Neutrophil (primary cell): ENCODE results near the gene TMEM237.

Source experiments
- H3K27ac ChIP-seq: fragments of 200-600 bp; sonication (generic); 2 replicates; pipeline ENCODE4 v1.5.1; 2016; ENCODE audit warnings: mild to moderate bottlenecking, moderate library complexity
- H3K27me3 ChIP-seq: fragments of 200-600 bp; sonication (generic); 2 replicates; pipeline ENCODE4 v1.6.0; 2016; ENCODE audit warnings: mild to moderate bottlenecking
- H3K36me3 ChIP-seq: fragments of 200-600 bp; sonication (generic); 2 replicates; pipeline ENCODE4 v1.5.1; 2017
- H3K4me1 ChIP-seq, 2 experiments: fragments of 200-600 bp in 1 of 2; sonication (generic) in 1 of 2; 1 replicate in 1 of 2; 2 replicates in 1 of 2; pipeline versions ENCODE4 v1.5.1 to v1.6.1; 2013 to 2016; ENCODE audit warnings: low read depth in 1 of 2, low read length in 1 of 2, mild to moderate bottlenecking in 1 of 2, moderate library complexity in 1 of 2; ENCODE audit not compliant: control insufficient read depth in 1 of 2, insufficient read depth in 1 of 2
- H3K4me3 ChIP-seq, 2 experiments: fragments of 200-600 bp in 1 of 2; sonication (generic) in 1 of 2; 1 replicate in 1 of 2; 2 replicates in 1 of 2; pipeline ENCODE4 v1.5.1; 2013 to 2016; ENCODE audit warnings: low read depth in 1 of 2, low read length in 1 of 2, mild to moderate bottlenecking in 1 of 2, moderate library complexity in 1 of 2
- H3K9me3 ChIP-seq: fragments of 200-600 bp; sonication (generic); 2 replicates; pipeline ENCODE4 v1.5.1; 2016
- TF ChIP-seq, protein P1 (sequence below): fragments of 200-600 bp; sonication (generic); IDR thresholded peaks from 2 replicates; pipeline ENCODE4 v1.5.1; 2016; ENCODE audit warnings: antibody characterized with exemption

Gene TMEM237

GRCh38 chr2:201654616-201655384 lies 11.5 kb upstream of the TMEM237 start:
- Histone ChIP-seq H3K36me3 (no peaks in the 10 kb centered on the region), H3K27ac (no peak overlapping the region), H3K4me3 (no peak overlapping the region), H3K4me1 (no peaks in the 10 kb centered on the region), H3K9me3 (no peaks in the 10 kb centered on the region), H3K27me3 (peaks cover 3% of the 10 kb centered on the region)
- TF ChIP-seq, protein P1, sequence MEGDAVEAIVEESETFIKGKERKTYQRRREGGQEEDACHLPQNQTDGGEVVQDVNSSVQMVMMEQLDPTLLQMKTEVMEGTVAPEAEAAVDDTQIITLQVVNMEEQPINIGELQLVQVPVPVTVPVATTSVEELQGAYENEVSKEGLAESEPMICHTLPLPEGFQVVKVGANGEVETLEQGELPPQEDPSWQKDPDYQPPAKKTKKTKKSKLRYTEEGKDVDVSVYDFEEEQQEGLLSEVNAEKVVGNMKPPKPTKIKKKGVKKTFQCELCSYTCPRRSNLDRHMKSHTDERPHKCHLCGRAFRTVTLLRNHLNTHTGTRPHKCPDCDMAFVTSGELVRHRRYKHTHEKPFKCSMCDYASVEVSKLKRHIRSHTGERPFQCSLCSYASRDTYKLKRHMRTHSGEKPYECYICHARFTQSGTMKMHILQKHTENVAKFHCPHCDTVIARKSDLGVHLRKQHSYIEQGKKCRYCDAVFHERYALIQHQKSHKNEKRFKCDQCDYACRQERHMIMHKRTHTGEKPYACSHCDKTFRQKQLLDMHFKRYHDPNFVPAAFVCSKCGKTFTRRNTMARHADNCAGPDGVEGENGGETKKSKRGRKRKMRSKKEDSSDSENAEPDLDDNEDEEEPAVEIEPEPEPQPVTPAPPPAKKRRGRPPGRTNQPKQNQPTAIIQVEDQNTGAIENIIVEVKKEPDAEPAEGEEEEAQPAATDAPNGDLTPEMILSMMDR: no peak

DNA sequence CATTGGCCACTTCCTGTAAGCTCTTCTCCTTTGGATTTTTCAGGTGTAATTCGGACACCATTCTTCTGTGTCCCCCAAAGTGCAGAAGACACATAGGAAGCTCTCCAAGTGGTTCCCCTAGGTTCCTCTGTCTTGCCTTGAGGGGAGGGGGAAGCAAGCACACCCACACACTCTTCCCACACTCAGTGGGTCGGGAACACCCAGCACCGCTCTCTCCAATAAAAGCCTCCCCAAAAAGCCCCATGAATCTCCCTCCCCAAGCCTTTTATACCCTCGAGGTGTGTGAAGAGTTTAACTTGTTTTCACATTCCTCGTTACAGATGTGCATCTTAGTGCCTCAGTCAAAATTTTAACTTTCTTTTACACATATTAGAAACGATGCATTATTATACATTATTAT lies 9.9 kb upstream of the TMEM237 start:
- Histone ChIP-seq H3K4me3 (no peak overlapping the region), H3K9me3 (no peaks in the 10 kb centered on the region), H3K27ac (no peak overlapping the region), H3K27me3 (peaks cover 3% of the 10 kb centered on the region), H3K36me3 (no peaks in the 10 kb centered on the region), H3K4me1 (no peaks in the 10 kb centered on the region)
- TF ChIP-seq, protein P1: no peak

DNA sequence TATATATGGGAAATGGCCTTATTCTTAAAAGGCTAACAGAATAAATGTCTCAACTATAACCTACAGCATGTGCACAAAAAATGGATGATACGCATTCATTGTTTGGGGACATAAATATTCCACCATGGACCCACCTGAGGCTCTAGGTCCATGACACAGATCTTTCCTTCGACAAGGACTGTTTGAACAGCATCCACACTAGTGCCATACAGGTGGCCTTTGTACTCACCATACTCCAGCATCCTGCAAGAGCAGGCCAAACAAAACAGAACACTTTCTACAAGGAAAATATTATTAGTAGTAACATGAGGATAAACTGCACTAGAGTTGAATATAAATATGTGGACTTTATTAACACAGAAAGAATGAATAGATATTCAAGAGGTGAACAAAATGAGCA lies 6.1 kb upstream of the TMEM237 start:
- TF ChIP-seq, protein P1: no peak
- Histone ChIP-seq H3K9me3 (no peaks in the 10 kb centered on the region), H3K4me3 (no peak overlapping the region), H3K36me3 (no peaks in the 10 kb centered on the region), H3K27ac (no peak overlapping the region), H3K4me1 (no peaks in the 10 kb centered on the region), H3K27me3 (peaks cover 6% of the 10 kb centered on the region)

DNA sequence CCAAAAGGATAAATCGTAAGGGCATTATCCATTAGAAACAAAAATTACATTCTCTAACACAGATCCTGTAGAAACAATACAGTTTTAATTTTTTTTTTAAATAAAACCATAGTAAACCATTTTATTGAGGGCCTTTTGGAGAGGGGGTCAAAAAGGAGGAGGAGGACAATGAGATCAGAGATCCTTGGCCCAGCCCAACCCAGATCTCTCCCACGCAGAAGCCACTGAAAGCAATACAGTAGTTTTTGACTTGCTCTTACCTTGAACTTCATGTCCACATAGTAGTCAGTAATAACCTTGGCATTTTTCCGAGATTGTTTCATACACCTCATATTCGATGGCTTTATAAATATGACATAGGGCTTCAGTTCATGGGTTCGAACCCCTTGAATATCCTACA lies 4.1 kb upstream of the TMEM237 start:
- Histone ChIP-seq H3K27ac (no peak overlapping the region), H3K36me3 (no peaks in the 10 kb centered on the region), H3K4me3 (no peak overlapping the region), H3K27me3 (peaks cover 21% of the 10 kb centered on the region), H3K4me1 (peaks cover 8 to 11% of the 10 kb centered on the region in 2 experiments), H3K9me3 (no peaks in the 10 kb centered on the region)
- TF ChIP-seq, protein P1: no peak

DNA sequence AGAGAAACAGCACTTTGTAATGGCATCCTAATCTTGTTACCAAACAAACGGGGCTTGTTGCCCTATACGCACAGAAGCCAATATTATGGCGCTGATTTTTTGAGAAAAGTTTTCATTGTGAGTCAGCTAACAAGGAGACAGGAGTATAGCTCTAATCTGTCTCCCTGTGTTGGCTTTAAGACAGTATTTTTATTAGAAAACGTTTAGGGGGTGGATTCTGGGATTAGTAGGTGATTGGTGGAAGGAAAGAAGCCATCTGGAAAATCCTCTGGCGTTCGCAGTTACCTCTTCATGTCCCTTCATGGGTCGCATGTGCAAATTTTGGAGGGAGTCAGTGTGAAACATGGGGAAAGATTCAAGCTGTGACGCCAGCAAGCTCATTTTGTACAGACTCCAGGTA lies 698 bp upstream of the TMEM237 start:
- Histone ChIP-seq H3K4me1 (peaks cover 12 to 16% of the 10 kb centered on the region in 2 experiments), H3K4me3 (no peak overlapping the region), H3K27ac (no peak overlapping the region), H3K36me3 (no peaks in the 10 kb centered on the region), H3K27me3 (peaks cover 20% of the 10 kb centered on the region), H3K9me3 (no peaks in the 10 kb centered on the region)
- TF ChIP-seq, protein P1: no peak
